ENCODE data around the gene PTPRB. TPM values are rescaled to one million over a fixed set of nuclear protein-coding genes. Genes with fewer than 3 reads are reported as not detected.

The PTPRB gene
- total and polyA plus RNA-seq, 2 donors (not counting 3 experiments of a cell fraction or from before 2014, with no cell fraction given): 64.1 to 151 TPM

- FAIRE-seq (peak; percentile 61), DNase-seq (ENCODE audit: low read depth, low spot score) (peak; percentile 86)
- Histone ChIP-seq H3K79me2 (ENCODE audit: control insufficient read depth, insufficient read depth, low read length) (no peaks in the 10 kb centered on the region), H3K9me1 (replicated peaks; ENCODE audit: control insufficient read depth, extremely low read depth, insufficient read depth, low read length) (no peaks in the 10 kb centered on the region), H3K9me3 (replicated peaks; ENCODE audit: control insufficient read depth, insufficient read depth, low read length) (no peaks in the 10 kb centered on the region), H3K9ac (replicated peaks; ENCODE audit: extremely low read depth, insufficient read depth, low read length) (peak overlapping the region; percentile 78), H3K4me1 (ENCODE audit: control insufficient read depth, extremely low read depth, insufficient read depth, low read length) (peaks cover 40% of the 10 kb centered on the region), H3K4me2 (ENCODE audit: insufficient read depth, low read length) (peak overlapping the region; percentile 81), H3K27ac (ENCODE audit: insufficient read depth, low read depth, low read length) (peak overlapping the region; percentile 97), H4K20me1 (replicated peaks; ENCODE audit: control insufficient read depth, extremely low read depth, insufficient read depth, low read length) (no peaks in the 10 kb centered on the region), H3K4me3 (replicated peaks in 1 of 3; ENCODE audit: insufficient read depth in 1 of 3, low read depth in 1 of 3, low read length in 3 of 3) (no peak overlapping the region), H2AFZ (ENCODE audit: low read depth, low read length) (peak overlapping the region; percentile 76), H3K36me3 (ENCODE audit: control insufficient read depth in 2 of 2, extremely low read depth in 1 of 2, insufficient read depth in 2 of 2, low read length in 2 of 2) (no peaks in the 10 kb centered on the region), H3K27me3 (ENCODE audit: control insufficient read depth in 2 of 2, insufficient read depth in 2 of 2, low read length in 2 of 2) (no peaks in the 10 kb centered on the region)
- intact Hi-C loops (cut with micrococcal nuclease) (loop anchor here (1.0 kb wide), 4 partner anchors 10 to 30 kb away; partner anchors contain the start of gene PTPRB), dilution Hi-C loops (cut with MboI; ENCODE audit: extremely low pct_ligation_motif_present, low sequenced_read_pairs) (no loop called here)
- no peak for TF ChIP-seq MAX (IDR thresholded peaks at IDR 0.05; ENCODE audit: insufficient read depth, insufficient read length)
- TF ChIP-seq JUN (IDR thresholded peaks at IDR 0.05; ENCODE audit: borderline replicate concordance, insufficient read depth, insufficient read length, low read depth): peak; percentile 87
- TF ChIP-seq GATA2 (IDR thresholded peaks at IDR 0.05; ENCODE audit: insufficient read depth, insufficient read length, low read depth, low read length): peak; percentile 82
- ChIA-PET CTCF (interaction anchor here (0.9 to 1.7 kb wide), 7 partner anchors 9 to 71 kb away, joined by 3 to 5 read pairs (median 3); no protein-coding TSS in a partner anchor), POLR2A (interaction anchor here (0.7 kb wide), 1 partner anchor 30 kb away, joined by 3 read pairs; no protein-coding TSS in a partner anchor)
- TSS peak; percentile 68 for BruUV-seq (replicated peaks)
These were observed 24.4 kb upstream of the PTPRB start for GRCh38 chr12:70661466-70662161.

GRCh38 chr12:70660620-70661219, 23.5 kb upstream of the PTPRB start:
- Histone ChIP-seq H3K79me2 (ENCODE audit: control insufficient read depth, insufficient read depth, low read length) (no peaks in the 10 kb centered on the region), H3K4me1 (ENCODE audit: control insufficient read depth, extremely low read depth, insufficient read depth, low read length) (peaks cover 40% of the 10 kb centered on the region), H3K36me3 (ENCODE audit: control insufficient read depth in 2 of 2, extremely low read depth in 1 of 2, insufficient read depth in 2 of 2, low read length in 2 of 2) (no peaks in the 10 kb centered on the region), H3K4me2 (ENCODE audit: insufficient read depth, low read length) (peak overlapping the region; percentile 35), H3K4me3 (replicated peaks in 1 of 3; ENCODE audit: insufficient read depth in 1 of 3, low read depth in 1 of 3, low read length in 3 of 3) (no peak overlapping the region), H3K9me1 (replicated peaks; ENCODE audit: control insufficient read depth, extremely low read depth, insufficient read depth, low read length) (no peaks in the 10 kb centered on the region), H3K27me3 (ENCODE audit: control insufficient read depth in 2 of 2, insufficient read depth in 2 of 2, low read length in 2 of 2) (no peaks in the 10 kb centered on the region), H3K9me3 (replicated peaks; ENCODE audit: control insufficient read depth, insufficient read depth, low read length) (no peaks in the 10 kb centered on the region), H3K27ac (ENCODE audit: insufficient read depth, low read depth, low read length) (peak overlapping the region; percentile 97), H4K20me1 (replicated peaks; ENCODE audit: control insufficient read depth, extremely low read depth, insufficient read depth, low read length) (no peaks in the 10 kb centered on the region), H3K9ac (replicated peaks; ENCODE audit: extremely low read depth, insufficient read depth, low read length) (peak overlapping the region; percentile 78), H2AFZ (ENCODE audit: low read depth, low read length) (peak overlapping the region; percentile 20)
- DNase-seq (ENCODE audit: low read depth, low spot score) (peak; percentile 57), FAIRE-seq (no peak)
- intact Hi-C loops (cut with micrococcal nuclease): loop anchor here (1.0 kb wide), 3 partner anchors 11 to 31 kb away; no protein-coding TSS in a partner anchor
- BruUV-seq (replicated peaks): no TSS peak
- POLR2A ChIA-PET: no interaction called here
- TF ChIP-seq JUN (IDR thresholded peaks at IDR 0.05; ENCODE audit: borderline replicate concordance, insufficient read depth, insufficient read length, low read depth): no peak
- TF ChIP-seq POLR2A (IDR thresholded peaks at IDR 0.05; ENCODE audit: low read depth, low read length): no peak
- TF ChIP-seq MAX (IDR thresholded peaks at IDR 0.05; ENCODE audit: insufficient read depth, insufficient read length): no peak
- TF ChIP-seq FOS (IDR thresholded peaks at IDR 0.05; ENCODE audit: borderline replicate concordance, insufficient read depth, low read length): no peak
- no peak for TF ChIP-seq EZH2 (IDR thresholded peaks at IDR 0.05; ENCODE audit: borderline replicate concordance, low read depth, low read length, severe bottlenecking)
- TF ChIP-seq POLR2AphosphoS5 (IDR thresholded peaks at IDR 0.05; ENCODE audit: insufficient read depth, low read depth, low read length): no peak
- TF ChIP-seq GATA2 (IDR thresholded peaks at IDR 0.05; ENCODE audit: insufficient read depth, insufficient read length, low read depth, low read length): no peak
- no peak for TF ChIP-seq MYC (IDR thresholded peaks at IDR 0.05; ENCODE audit: low read depth, low read length)
- TF ChIP-seq CTCF (IDR thresholded peaks at IDR 0.05; ENCODE audit: extremely low read depth in 1 of 2, insufficient read depth in 1 of 2, low read depth in 1 of 2, low read length in 2 of 2): no peak
- dilution Hi-C loops (cut with MboI; ENCODE audit: extremely low pct_ligation_motif_present, low sequenced_read_pairs): no loop called here
- CTCF ChIA-PET: interaction anchor here (1.2 to 1.7 kb wide), 2 partner anchors 30 to 55 kb away, joined by 3 read pairs; no protein-coding TSS in a partner anchor
